HepG2 (cell line): ENCODE measurements around the gene HOMEZ. TPM values are rescaled to one million over a fixed set of nuclear protein-coding genes. Genes with fewer than 3 reads are reported as not detected.

Experiments used
- ATF7 ChIP-seq, 2 experiments: fragments of 450-650 bp in 1 of 2; sonication (generic) in 1 of 2; formaldehyde crosslinking in 1 of 2; IDR thresholded peaks; 2 replicates each; pipeline versions ENCODE4 v1.4.0 to v1.6.1; 2016 to 2020; ENCODE audit warnings: antibody characterized with exemption in 1 of 2, mild to moderate bottlenecking in 1 of 2, missing genetic modification reagents in 1 of 2
- HDAC2 ChIP-seq: sonication (generic); formaldehyde crosslinking; IDR thresholded peaks from 2 replicates; pipeline ENCODE4 v1.4.0; 2020; ENCODE audit warnings: missing genetic modification reagents
- HOXA7 ChIP-seq: sonication (generic); formaldehyde crosslinking; IDR thresholded peaks from 2 replicates; pipeline ENCODE4 v1.8.1; 2022; ENCODE audit warnings: mild to moderate bottlenecking, missing genetic modification reagents, moderate library complexity
- REL ChIP-seq: sonication (generic); formaldehyde crosslinking; conservative IDR thresholded peaks from 2 replicates; pipeline ENCODE4 v1.8.0; 2022; ENCODE audit warnings: mild to moderate bottlenecking, missing genetic modification reagents, moderate library complexity
- RFX5 ChIP-seq: IDR thresholded peaks from 2 replicates; pipeline ENCODE4 v1.6.1; 2011; ENCODE audit warnings: low read depth, low read length, improper control_type of control experiment
- RFXAP ChIP-seq: sonication (generic); formaldehyde crosslinking; IDR thresholded peaks from 2 replicates; pipeline ENCODE4 v1.4.0; 2020; ENCODE audit warnings: missing genetic modification reagents, borderline replicate concordance
- SUZ12 ChIP-seq: fragments of 150-350 bp; IDR thresholded peaks from 2 replicates; pipeline ENCODE4 v1.6.1; 2014; ENCODE audit warnings: low read depth, low read length
- TRAFD1 ChIP-seq: sonication (generic); formaldehyde crosslinking; IDR thresholded peaks from 2 replicates; pipeline ENCODE4 v1.5.1; 2020; ENCODE audit warnings: missing genetic modification reagents, mild to moderate bottlenecking, borderline replicate concordance
- ZBTB33 ChIP-seq: sonication (generic); formaldehyde crosslinking; IDR thresholded peaks from 2 replicates; pipeline ENCODE4 v1.4.0; 2020; ENCODE audit warnings: missing genetic modification reagents
- ZNF224 ChIP-seq: sonication (generic); formaldehyde crosslinking; IDR thresholded peaks from 2 replicates; pipeline ENCODE4 v1.5.0; 2020; ENCODE audit warnings: mild to moderate bottlenecking, missing genetic modification reagents
- ZNF264 ChIP-seq: sonication (generic); formaldehyde crosslinking; IDR thresholded peaks from 2 replicates; pipeline ENCODE4 v1.4.0; 2020; ENCODE audit warnings: missing genetic modification reagents
- ZNF546 ChIP-seq: sonication (generic); formaldehyde crosslinking; conservative IDR thresholded peaks from 2 replicates; pipeline ENCODE4 v1.8.1; 2023; ENCODE audit warnings: mild to moderate bottlenecking, missing genetic modification reagents
- ZNF678 ChIP-seq: sonication (generic); formaldehyde crosslinking; IDR thresholded peaks from 2 replicates; pipeline ENCODE4 v1.4.0; 2020; ENCODE audit warnings: mild to moderate bottlenecking, missing genetic modification reagents
- ZNF687 ChIP-seq: sonication (generic); formaldehyde crosslinking; IDR thresholded peaks from 2 replicates; pipeline ENCODE4 v1.5.1; 2020; ENCODE audit warnings: mild to moderate bottlenecking, missing genetic modification reagents, moderate library complexity
- ZNF816 ChIP-seq: sonication (generic); formaldehyde crosslinking; IDR thresholded peaks from 2 replicates; pipeline ENCODE4 v1.8.0; 2022; ENCODE audit warnings: missing genetic modification reagents, mild to moderate bottlenecking, borderline replicate concordance
- ZNF850 ChIP-seq: sonication (generic); formaldehyde crosslinking; conservative IDR thresholded peaks from 2 replicates; pipeline ENCODE4 v1.9.0; 2021; ENCODE audit warnings: mild to moderate bottlenecking, missing genetic modification reagents
- ZNF883 ChIP-seq: sonication (generic); formaldehyde crosslinking; IDR thresholded peaks from 2 replicates; pipeline ENCODE4 v1.5.1; 2020; ENCODE audit warnings: mild to moderate bottlenecking, missing genetic modification reagents; ENCODE audit errors: not compliant biosample characterization
- ZSCAN22 ChIP-seq: sonication (generic); formaldehyde crosslinking; IDR thresholded peaks from 2 replicates; pipeline ENCODE4 v1.4.0; 2020; ENCODE audit warnings: mild to moderate bottlenecking, missing genetic modification reagents
- polyA plus RNA-seq, 8 experiments: library from polyadenylated mRNA; depleted of rRNA in 3 of 8; stranded (reverse) in 7 of 8; unstranded in 1 of 8; fragments of >200 nt; fragmentation: Illumina TruSeq in 4 of 8; extraction: Trizol in 4 of 8; gene quantifications; 2 replicates each; pipeline versions ENCODE4 v1.2.1 to v1.2.3, GENCODE V29; 2011 to 2016; ENCODE audit warnings: low read depth in 4 of 8, missing spikeins in 1 of 8, mixed read lengths in 1 of 8; ENCODE audit not compliant: insufficient read depth in 1 of 8
- total RNA-seq, 5 experiments: library from RNA; depleted of rRNA; stranded (reverse); fragments of >200 nt; fragmentation: Illumina TruSeq; extraction: Trizol; gene quantifications; 2 replicates each; pipeline ENCODE4 v1.2.3, GENCODE V29; 2016; ENCODE audit warnings: low read depth in 1 of 5
- TF ChIP-seq, protein P1 (sequence below): sonication (generic); formaldehyde crosslinking; IDR thresholded peaks from 2 replicates; pipeline ENCODE4 v1.4.0; 2020; ENCODE audit warnings: missing genetic modification reagents, borderline replicate concordance

The HOMEZ gene
- total and polyA plus RNA-seq, 2 of the 13 experiments (the other 11 are each of a cell fraction or from before 2014, with no cell fraction given): 14.5 to 31.8 TPM

DNA sequence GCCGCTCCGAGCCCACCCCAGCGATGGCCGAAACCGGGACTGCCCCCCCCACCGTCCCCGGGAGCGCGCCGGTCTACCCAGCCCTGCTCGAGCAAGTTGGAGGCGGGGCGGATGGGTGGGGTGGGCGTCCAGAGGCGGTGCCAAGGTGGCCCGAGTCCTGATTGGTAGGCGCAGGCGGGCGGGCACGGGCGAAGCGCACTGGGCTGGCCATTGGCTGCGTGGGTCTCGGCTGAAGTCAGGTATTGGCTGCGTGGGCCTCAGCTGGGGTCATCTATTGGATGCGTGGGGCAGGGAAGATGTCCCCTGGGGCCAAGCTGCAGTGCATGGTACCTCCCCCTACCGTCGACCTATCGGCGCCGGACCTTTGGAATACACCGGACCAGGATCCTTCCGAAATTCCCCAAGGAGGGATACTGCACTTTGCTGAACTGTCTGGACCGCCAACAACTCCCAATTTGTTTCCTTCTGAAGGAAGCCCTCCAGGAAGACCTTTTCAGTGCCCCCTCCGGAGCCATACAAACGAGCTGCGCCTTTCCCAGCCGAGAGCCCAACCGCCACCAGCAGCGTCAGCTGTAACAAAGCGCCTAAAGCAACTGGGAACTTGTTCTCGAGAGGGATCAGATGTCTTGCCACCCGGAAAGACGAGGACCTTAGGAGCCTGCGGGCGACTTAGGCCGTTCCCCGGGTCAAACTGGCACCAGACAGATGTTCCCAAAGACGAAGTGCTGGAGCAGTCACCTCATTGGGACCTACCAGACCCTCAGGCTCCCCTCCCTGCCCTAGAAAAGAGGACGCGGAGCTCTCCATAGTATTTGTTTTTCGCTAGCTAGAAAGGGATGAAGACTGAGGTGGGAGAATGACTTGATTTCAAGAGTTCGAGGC, at the start of gene HOMEZ (continued):
- TF ChIP-seq TRAFD1 (CRISPR knock-in tag): no peak; the same call in 1 of the 2 replicates
- TF ChIP-seq, protein P1, sequence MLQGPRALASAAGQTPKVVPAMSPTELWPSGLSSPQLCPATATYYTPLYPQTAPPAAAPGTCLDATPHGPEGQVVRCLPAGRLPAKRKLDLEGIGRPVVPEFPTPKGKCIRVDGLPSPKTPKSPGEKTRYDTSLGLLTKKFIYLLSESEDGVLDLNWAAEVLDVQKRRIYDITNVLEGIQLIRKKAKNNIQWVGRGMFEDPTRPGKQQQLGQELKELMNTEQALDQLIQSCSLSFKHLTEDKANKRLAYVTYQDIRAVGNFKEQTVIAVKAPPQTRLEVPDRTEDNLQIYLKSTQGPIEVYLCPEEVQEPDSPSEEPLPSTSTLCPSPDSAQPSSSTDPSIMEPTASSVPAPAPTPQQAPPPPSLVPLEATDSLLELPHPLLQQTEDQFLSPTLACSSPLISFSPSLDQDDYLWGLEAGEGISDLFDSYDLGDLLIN (CRISPR knock-in tag): peak; percentile 31; the same call in 1 of the 2 replicates
- TF ChIP-seq SUZ12: no peak
- peak; percentile 93 for TF ChIP-seq ZNF687 (CRISPR knock-in tag)
- no peak for TF ChIP-seq REL (CRISPR knock-in tag)
- peak; percentile 98 for TF ChIP-seq RFXAP (CRISPR knock-in tag)
- TF ChIP-seq ZNF224 (CRISPR knock-in tag): peak; percentile 52; the same call in 1 of the 2 replicates
- 0 out of 2 replicates have a peak, but pooled peaks have one; percentile 52 for TF ChIP-seq ZSCAN22 (CRISPR knock-in tag)
- peak; percentile 30; the same call in 1 of the 2 replicates for TF ChIP-seq ZNF678 (CRISPR knock-in tag)
- TF ChIP-seq ATF7 (IDR thresholded peaks at IDR 0.05): no peak
- peak; percentile 77 for TF ChIP-seq ATF7 (CRISPR knock-in tag; IDR thresholded peaks at IDR 0.05)
- no peak for TF ChIP-seq HOXA7 (CRISPR knock-in tag)
- peak; percentile 20; the same call in 1 of the 2 replicates for TF ChIP-seq ZNF264 (CRISPR knock-in tag)
- TF ChIP-seq ZNF546 (CRISPR knock-in tag): peak; percentile 53
- peak; percentile 69 for TF ChIP-seq HDAC2 (CRISPR knock-in tag)
- peak; percentile 50; the same call in 1 of the 2 replicates for TF ChIP-seq ZBTB33 (CRISPR knock-in tag)
- TF ChIP-seq ZNF883: peak; percentile 97
- TF ChIP-seq ZNF816 (CRISPR knock-in tag): no peak
- peak; percentile 83 for TF ChIP-seq RFX5
- TF ChIP-seq ZNF850: no peak
